Astrocyte (in vitro differentiated cells and primary cell): ENCODE measurements around the gene NR5A2. TPM values are rescaled to one million over a fixed set of nuclear protein-coding genes. Genes with fewer than 3 reads are reported as not detected.

Experiments
- DNase-seq: peaks from one replicate; pipeline ENCODE4 v3.0.0-alpha.2; 2010; ENCODE audit warnings: low read depth
- FAIRE-seq: peaks from 2 replicates; lab custom pipeline; 2011; peaks lifted over from hg19 to GRCh38; lab: Jason Lieb, UNC
- H2AFZ ChIP-seq: 2 replicates; pipeline ENCODE4 v1.6.0; 2012; ENCODE audit warnings: low read depth, low read length, inconsistent platforms
- H3K27ac ChIP-seq: 2 replicates; pipeline ENCODE4 v1.5.1; 2011; ENCODE audit warnings: low read depth, low read length, inconsistent platforms
- H3K27me3 ChIP-seq: 2 replicates; pipeline ENCODE4 v1.6.0; 2011; ENCODE audit warnings: low read length, inconsistent platforms; ENCODE audit not compliant: insufficient read depth
- H3K36me3 ChIP-seq: 2 replicates; pipeline ENCODE4 v1.5.1; 2011; ENCODE audit warnings: low read length, inconsistent platforms; ENCODE audit not compliant: insufficient read depth
- H3K4me1 ChIP-seq: 2 replicates; pipeline ENCODE4 v1.5.1; 2011; ENCODE audit warnings: low read length, inconsistent platforms; ENCODE audit not compliant: insufficient read depth
- H3K4me2 ChIP-seq: 2 replicates; pipeline ENCODE4 v1.6.0; 2012; ENCODE audit warnings: low read length, inconsistent platforms
- H3K4me3 ChIP-seq: 2 replicates; pipeline ENCODE4 v1.5.1; 2011; ENCODE audit warnings: low read depth, mild to moderate bottlenecking, low read length, inconsistent platforms; ENCODE audit not compliant: insufficient read depth
- H3K79me2 ChIP-seq: 2 replicates; pipeline ENCODE4 v1.6.0; 2012; ENCODE audit warnings: mild to moderate bottlenecking, low read length, inconsistent platforms; ENCODE audit not compliant: insufficient read depth
- H3K9ac ChIP-seq: 2 replicates; pipeline ENCODE4 v1.6.0; 2012; ENCODE audit warnings: mild to moderate bottlenecking, low read length, inconsistent platforms
- H3K9me3 ChIP-seq: 2 replicates; pipeline ENCODE4 v1.5.1; 2012; ENCODE audit warnings: low read depth, mild to moderate bottlenecking, low read length, inconsistent platforms; ENCODE audit not compliant: insufficient read depth
- H4K20me1 ChIP-seq: 2 replicates; pipeline ENCODE4 v1.6.0; 2012; ENCODE audit warnings: low read length, inconsistent platforms; ENCODE audit not compliant: insufficient read depth
- H3K27ac Mint-ChIP-seq: one replicate; pipeline ENCODE4 v1.8.0; 2021; ENCODE audit warnings: mild to moderate bottlenecking, mixed read lengths; ENCODE audit not compliant: unreplicated experiment
- H3K27me3 Mint-ChIP-seq: one replicate; pipeline ENCODE4 v1.8.0; 2021; ENCODE audit warnings: low read depth, mixed read lengths; ENCODE audit not compliant: unreplicated experiment
- H3K36me3 Mint-ChIP-seq: one replicate; pipeline ENCODE4 v1.8.0; 2021; ENCODE audit warnings: low read depth, mixed read lengths; ENCODE audit not compliant: unreplicated experiment
- H3K4me1 Mint-ChIP-seq: one replicate; pipeline ENCODE4 v1.8.0; 2021; ENCODE audit warnings: low read depth, mixed read lengths; ENCODE audit not compliant: unreplicated experiment
- H3K4me3 Mint-ChIP-seq: one replicate; pipeline ENCODE4 v1.8.0; 2021; ENCODE audit warnings: mild to moderate bottlenecking, moderate library complexity, mixed read lengths; ENCODE audit not compliant: unreplicated experiment
- H3K9me3 Mint-ChIP-seq: one replicate; pipeline ENCODE4 v1.8.0; 2021; ENCODE audit warnings: mild to moderate bottlenecking, mixed read lengths; ENCODE audit not compliant: unreplicated experiment
- CTCF ChIP-seq: IDR thresholded peaks from 2 replicates; pipeline ENCODE4 v1.5.1; 2011; ENCODE audit warnings: low read depth, mild to moderate bottlenecking, inconsistent platforms, low read length, moderate library complexity; ENCODE audit not compliant: insufficient read depth
- EZH2 ChIP-seq: IDR thresholded peaks from 2 replicates; pipeline ENCODE4 v1.6.1; 2012; ENCODE audit warnings: mild to moderate bottlenecking, low read length, inconsistent platforms; ENCODE audit not compliant: insufficient read depth
- total RNA-seq: library from RNA; stranded (reverse); gene quantifications from 2 replicates; pipeline ENCODE4 v1.2.1, GENCODE V29; 2021

NR5A2 gene
- total RNA-seq, 1 donor from 2014 or later: 0.39 TPM

GRCh38 chr1:200215350-200215749, 187.8 kb downstream of the NR5A2 start:
- Histone ChIP-seq H3K36me3 (no peaks in the 10 kb centered on the region), H3K9me3 (no peaks in the 10 kb centered on the region), H4K20me1 (no peaks in the 10 kb centered on the region), H3K4me2 (no peak overlapping the region), H3K9ac (no peak overlapping the region), H3K27ac (no peak overlapping the region), H3K79me2 (no peaks in the 10 kb centered on the region), H2AFZ (no peak overlapping the region), H3K4me1 (no peaks in the 10 kb centered on the region), H3K4me3 (no peak overlapping the region), H3K27me3 (peaks cover 2% of the 10 kb centered on the region)
- peaks cover 1% of the 10 kb centered on the region for H3K27me3 Mint-ChIP-seq
- H3K36me3 Mint-ChIP-seq: no peaks in the 10 kb centered on the region
- no peak for FAIRE-seq
- no peak for DNase-seq
- TF ChIP-seq EZH2: no peak
- no peak for TF ChIP-seq CTCF
- peaks cover 3% of the 10 kb centered on the region for H3K9me3 Mint-ChIP-seq
- H3K27ac Mint-ChIP-seq: no peak overlapping the region
- no peak overlapping the region for H3K4me3 Mint-ChIP-seq
- peaks cover 2% of the 10 kb centered on the region for H3K4me1 Mint-ChIP-seq

GRCh38 chr1:200217703-200218102, 190.2 kb downstream of the NR5A2 start:
- no peak for DNase-seq

More at GRCh38 chr1:200217703-200218102, 190.2 kb downstream of the NR5A2 start:
- no peak overlapping the region for H2AFZ ChIP-seq
- no peaks in the 10 kb centered on the region for H3K36me3 ChIP-seq
- H3K9me3 ChIP-seq: no peaks in the 10 kb centered on the region
- no peak overlapping the region for H3K4me3 ChIP-seq
- no peaks in the 10 kb centered on the region for H3K79me2 ChIP-seq
- H3K27me3 ChIP-seq: peaks cover 2% of the 10 kb centered on the region
- H4K20me1 ChIP-seq: no peaks in the 10 kb centered on the region
- Mint-ChIP-seq H3K9me3 (peaks cover 3% of the 10 kb centered on the region), H3K36me3 (no peaks in the 10 kb centered on the region), H3K27me3 (peaks cover 1% of the 10 kb centered on the region), H3K4me3 (no peak overlapping the region), H3K27ac (no peak overlapping the region), H3K4me1 (no peaks in the 10 kb centered on the region)
- no peak overlapping the region for H3K9ac ChIP-seq
- no peaks in the 10 kb centered on the region for H3K4me1 ChIP-seq
- no peak for FAIRE-seq
- H3K27ac ChIP-seq: no peak overlapping the region
- H3K4me2 ChIP-seq: no peak overlapping the region
- TF ChIP-seq CTCF: no peak
- no peak for TF ChIP-seq EZH2
